ENCODE measurements around the gene C2CD4D.
"Not testable (repeated sequence)": the region's sequence is repeated elsewhere in the genome, so short reads cannot be mapped to it uniquely, and the experiment has no call there.

C2CD4D gene

GRCh38 chr1:151839457-151840403, at the start of gene C2CD4D:
TSS of gene C2CD4D (minus strand) at chr1:151839820. CDS start at chr1:151838989, 831 bp downstream.
- H3K36me3 ChIP-seq (ENCODE audit: insufficient read depth, low read depth, low read length): no peaks in the 10 kb centered on the region
- peak within 1 kb of the TSS; percentile 74 for H3K27ac ChIP-seq (ENCODE audit: low read length)
- H3K27me3 ChIP-seq (ENCODE audit: insufficient read depth, low read length): peaks cover 49% of the 10 kb centered on the region
- peak within 1 kb of the TSS; percentile 83 for H3K4me3 ChIP-seq (ENCODE audit: low read length)
- H3K9ac ChIP-seq (ENCODE audit: low read depth, low read length): peak within 1 kb of the TSS; percentile 92
- no peaks in the 10 kb centered on the region for H3K9me3 ChIP-seq (ENCODE audit: insufficient read depth, low read depth, low read length)
- peaks cover 11% of the 10 kb centered on the region for H3K4me1 ChIP-seq (ENCODE audit: insufficient read depth, low read length)

GRCh38 chr1:151888972-151889570, 49.5 kb upstream of the C2CD4D start:
- no peaks in the 10 kb centered on the region for H3K27me3 ChIP-seq (ENCODE audit: insufficient read depth, low read length)
- no peaks in the 10 kb centered on the region; the same call in 1 of the 2 replicates for H3K9me3 ChIP-seq (ENCODE audit: insufficient read depth, low read depth, low read length)
- H3K36me3 ChIP-seq (ENCODE audit: insufficient read depth, low read depth, low read length): peaks cover 26% of the 10 kb centered on the region
- no peak overlapping the region for H3K27ac ChIP-seq (ENCODE audit: low read length)
- H3K4me1 ChIP-seq (ENCODE audit: insufficient read depth, low read length): no peaks in the 10 kb centered on the region
- H3K4me3 ChIP-seq (ENCODE audit: low read length): no peak overlapping the region
- H3K9ac ChIP-seq (ENCODE audit: low read depth, low read length): no peak overlapping the region

DNA sequence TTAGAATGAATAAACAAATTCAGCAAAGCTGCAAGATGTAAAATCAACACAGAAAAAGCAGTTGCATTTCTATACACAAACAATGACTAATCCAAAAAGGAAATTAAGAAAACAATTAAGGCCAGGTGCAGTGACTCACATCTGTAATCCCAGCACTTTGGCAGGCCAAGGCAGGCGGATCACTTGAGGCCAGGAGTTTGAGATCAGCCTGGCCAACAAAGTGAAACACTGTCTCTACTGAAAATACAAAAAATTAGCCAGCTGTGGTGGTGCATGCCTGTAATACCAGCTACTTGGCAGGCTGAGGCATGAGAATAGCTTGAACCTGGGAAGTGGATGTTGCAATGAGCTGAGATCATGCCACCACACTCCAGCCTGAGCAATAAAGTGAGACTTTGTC, 47.4 kb upstream of the C2CD4D start:
- Histone ChIP-seq H3K4me1 (ENCODE audit: insufficient read depth, low read length) (no peaks in the 10 kb centered on the region), H3K27me3 (ENCODE audit: insufficient read depth, low read length) (no peaks in the 10 kb centered on the region), H3K4me3 (ENCODE audit: low read length) (no peak overlapping the region), H3K27ac (ENCODE audit: low read length) (no peak overlapping the region), H3K36me3 (ENCODE audit: insufficient read depth, low read depth, low read length) (peaks cover 13% of the 10 kb centered on the region; the same call in 1 of the 2 replicates), H3K9me3 (ENCODE audit: insufficient read depth, low read depth, low read length) (no peaks in the 10 kb centered on the region; the same call in 1 of the 2 replicates), H3K9ac (ENCODE audit: low read depth, low read length) (no peak overlapping the region)

- H3K27ac ChIP-seq (ENCODE audit: low read length): no peak overlapping the region
- H3K4me1 ChIP-seq (ENCODE audit: insufficient read depth, low read length): no peaks in the 10 kb centered on the region
- H3K4me3 ChIP-seq (ENCODE audit: low read length): no peak overlapping the region
- no peaks in the 10 kb centered on the region for H3K27me3 ChIP-seq (ENCODE audit: insufficient read depth, low read length)
- no peaks in the 10 kb centered on the region; the same call in 1 of the 2 replicates for H3K9me3 ChIP-seq (ENCODE audit: insufficient read depth, low read depth, low read length)
- no peak overlapping the region for H3K9ac ChIP-seq (ENCODE audit: low read depth, low read length)
- peaks cover 9% of the 10 kb centered on the region; the same call in 1 of the 2 replicates for H3K36me3 ChIP-seq (ENCODE audit: insufficient read depth, low read depth, low read length)
Observed at GRCh38 chr1:151885479-151885878, 45.9 kb upstream of the C2CD4D start.

- not testable (repeated sequence) for H3K4me1 ChIP-seq (ENCODE audit: insufficient read depth, low read length)
Observed at GRCh38 chr1:151884879-151885278, 45.3 kb upstream of the C2CD4D start.

DNA sequence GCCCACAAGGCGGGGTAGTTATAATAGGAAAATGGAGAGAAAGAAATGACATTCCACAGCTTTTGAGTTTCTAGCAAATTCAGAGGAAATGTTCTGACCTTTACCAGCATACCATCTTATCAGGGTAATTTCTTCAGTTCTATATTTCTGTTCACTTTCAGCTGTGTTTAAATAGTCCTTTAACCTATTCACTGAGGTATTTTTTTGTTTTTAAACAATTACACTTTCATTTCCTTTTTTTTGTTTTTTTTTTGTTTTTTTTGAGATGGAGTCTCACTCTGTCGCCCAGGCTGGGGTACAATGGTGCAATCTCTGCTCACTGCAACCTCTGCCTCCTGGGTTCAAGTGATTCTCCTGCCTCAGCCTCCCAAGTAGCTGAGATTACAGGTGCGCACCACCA, 44.8 kb upstream of the C2CD4D start:
- H3K27ac ChIP-seq (ENCODE audit: low read length); H3K4me1 ChIP-seq (ENCODE audit: insufficient read depth, low read length); H3K27me3 ChIP-seq (ENCODE audit: insufficient read depth, low read length); H3K36me3 ChIP-seq (ENCODE audit: insufficient read depth, low read depth, low read length); H3K9ac ChIP-seq (ENCODE audit: low read depth, low read length); H3K4me3 ChIP-seq (ENCODE audit: low read length); H3K9me3 ChIP-seq (ENCODE audit: insufficient read depth, low read depth, low read length): not testable (repeated sequence)

More at GRCh38 chr1:151884879-151885278, 45.3 kb upstream of the C2CD4D start:
- H3K9ac ChIP-seq (ENCODE audit: low read depth, low read length); H3K27me3 ChIP-seq (ENCODE audit: insufficient read depth, low read length); H3K9me3 ChIP-seq (ENCODE audit: insufficient read depth, low read depth, low read length); H3K4me3 ChIP-seq (ENCODE audit: low read length); H3K36me3 ChIP-seq (ENCODE audit: insufficient read depth, low read depth, low read length); H3K27ac ChIP-seq (ENCODE audit: low read length): not testable (repeated sequence)

- not testable (repeated sequence) for H3K27ac ChIP-seq (ENCODE audit: low read length); H3K4me1 ChIP-seq (ENCODE audit: insufficient read depth, low read length); H3K36me3 ChIP-seq (ENCODE audit: insufficient read depth, low read depth, low read length); H3K4me3 ChIP-seq (ENCODE audit: low read length); H3K27me3 ChIP-seq (ENCODE audit: insufficient read depth, low read length); H3K9me3 ChIP-seq (ENCODE audit: insufficient read depth, low read depth, low read length); H3K9ac ChIP-seq (ENCODE audit: low read depth, low read length)
Observed at GRCh38 chr1:151883898-151884297, 44.3 kb upstream of the C2CD4D start.

- not testable (repeated sequence) for H3K27ac ChIP-seq (ENCODE audit: low read length); H3K9me3 ChIP-seq (ENCODE audit: insufficient read depth, low read depth, low read length); H3K4me3 ChIP-seq (ENCODE audit: low read length); H3K36me3 ChIP-seq (ENCODE audit: insufficient read depth, low read depth, low read length); H3K27me3 ChIP-seq (ENCODE audit: insufficient read depth, low read length); H3K4me1 ChIP-seq (ENCODE audit: insufficient read depth, low read length); H3K9ac ChIP-seq (ENCODE audit: low read depth, low read length)
Observed at GRCh38 chr1:151882918-151883317, 43.3 kb upstream of the C2CD4D start.

DNA sequence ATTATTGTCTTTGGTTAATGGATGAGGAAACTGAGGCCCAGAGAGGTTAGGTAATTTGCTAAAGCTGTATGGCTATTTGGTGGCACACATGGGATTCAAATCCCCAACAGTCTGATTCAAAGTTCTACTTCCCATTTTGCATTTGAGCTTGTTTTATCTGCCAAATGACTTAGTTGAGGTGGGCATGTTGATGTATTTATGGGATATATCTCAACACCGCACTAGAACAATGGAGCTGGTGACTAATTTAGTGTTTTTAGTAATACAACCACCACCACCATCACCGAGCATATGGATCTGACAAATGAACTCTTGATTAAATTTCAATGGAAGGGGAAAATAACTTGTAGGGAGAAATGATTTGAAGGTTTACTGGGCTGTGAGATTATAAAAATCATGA, 42.8 kb upstream of the C2CD4D start:
- Histone ChIP-seq H3K9me3 (ENCODE audit: insufficient read depth, low read depth, low read length) (no peaks in the 10 kb centered on the region; the same call in 1 of the 2 replicates), H3K4me3 (ENCODE audit: low read length) (no peak overlapping the region), H3K36me3 (ENCODE audit: insufficient read depth, low read depth, low read length) (peaks cover 6% of the 10 kb centered on the region; the same call in 1 of the 2 replicates), H3K27me3 (ENCODE audit: insufficient read depth, low read length) (no peaks in the 10 kb centered on the region), H3K9ac (ENCODE audit: low read depth, low read length) (no peak overlapping the region), H3K4me1 (ENCODE audit: insufficient read depth, low read length) (no peaks in the 10 kb centered on the region), H3K27ac (ENCODE audit: low read length) (no peak overlapping the region)

- Histone ChIP-seq H3K9ac (ENCODE audit: low read depth, low read length) (no peak overlapping the region), H3K4me1 (ENCODE audit: insufficient read depth, low read length) (no peaks in the 10 kb centered on the region), H3K27ac (ENCODE audit: low read length) (no peak overlapping the region), H3K9me3 (ENCODE audit: insufficient read depth, low read depth, low read length) (no peaks in the 10 kb centered on the region), H3K36me3 (ENCODE audit: insufficient read depth, low read depth, low read length) (no peaks in the 10 kb centered on the region), H3K4me3 (ENCODE audit: low read length) (no peak overlapping the region), H3K27me3 (ENCODE audit: insufficient read depth, low read length) (no peaks in the 10 kb centered on the region)
Observed at GRCh38 chr1:151881479-151881878, 41.9 kb upstream of the C2CD4D start.

DNA sequence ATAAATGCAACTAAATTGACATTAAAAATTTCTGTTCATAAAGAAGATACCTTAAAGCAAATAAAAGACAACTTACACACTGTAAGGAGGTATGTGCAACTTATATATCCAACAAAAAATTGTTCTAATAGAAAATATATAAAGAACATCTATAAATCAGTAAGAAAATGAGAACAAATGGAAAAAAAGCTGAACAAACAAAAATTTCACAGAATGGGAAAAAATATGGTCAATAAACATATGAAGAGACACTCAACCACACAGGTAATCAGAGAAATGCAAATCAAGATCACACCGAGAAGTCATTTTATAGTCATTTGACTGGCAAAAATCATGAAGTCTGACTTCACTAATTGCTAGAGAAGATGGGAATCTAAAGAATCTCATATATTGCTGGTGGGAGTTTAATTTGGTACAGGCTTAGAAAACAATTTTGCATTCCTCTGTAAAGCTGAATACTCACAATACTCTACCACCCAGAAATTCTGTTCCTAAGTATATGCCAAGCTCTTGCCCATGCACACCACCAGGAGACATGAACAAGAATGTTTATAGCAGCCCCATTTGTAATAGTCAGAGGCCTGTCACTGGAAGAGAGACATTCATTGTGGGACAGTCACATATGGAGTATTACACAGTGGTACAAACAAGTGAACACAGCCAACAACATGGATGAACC, 35.9 kb upstream of the C2CD4D start:
- H3K36me3 ChIP-seq (ENCODE audit: insufficient read depth, low read depth, low read length): no peaks in the 10 kb centered on the region
- H3K9me3 ChIP-seq (ENCODE audit: insufficient read depth, low read depth, low read length): no peaks in the 10 kb centered on the region
- H3K27ac ChIP-seq (ENCODE audit: low read length): no peak overlapping the region
- no peak overlapping the region for H3K9ac ChIP-seq (ENCODE audit: low read depth, low read length)
- peaks cover 8% of the 10 kb centered on the region; the same call in 1 of the 2 replicates for H3K4me1 ChIP-seq (ENCODE audit: insufficient read depth, low read length)
- H3K4me3 ChIP-seq (ENCODE audit: low read length): no peak overlapping the region
- no peaks in the 10 kb centered on the region for H3K27me3 ChIP-seq (ENCODE audit: insufficient read depth, low read length)

Measured in iPS-20b (cell line).